Kidney glomerular epithelial cell (primary cell): ENCODE measurements around the gene FAM72B.
A peak's percentile ranks its signal among the peaks of the same experiment; 100 is the strongest.
"Not testable (repeated sequence)": the region's sequence is repeated elsewhere in the genome, so short reads cannot be mapped to it uniquely, and the experiment has no call there.

Experiments
- DNase-seq: peaks from one replicate; lab custom pipeline; 2025; lab: John Stamatoyannopoulos, UW

The FAM72B gene

DNA sequence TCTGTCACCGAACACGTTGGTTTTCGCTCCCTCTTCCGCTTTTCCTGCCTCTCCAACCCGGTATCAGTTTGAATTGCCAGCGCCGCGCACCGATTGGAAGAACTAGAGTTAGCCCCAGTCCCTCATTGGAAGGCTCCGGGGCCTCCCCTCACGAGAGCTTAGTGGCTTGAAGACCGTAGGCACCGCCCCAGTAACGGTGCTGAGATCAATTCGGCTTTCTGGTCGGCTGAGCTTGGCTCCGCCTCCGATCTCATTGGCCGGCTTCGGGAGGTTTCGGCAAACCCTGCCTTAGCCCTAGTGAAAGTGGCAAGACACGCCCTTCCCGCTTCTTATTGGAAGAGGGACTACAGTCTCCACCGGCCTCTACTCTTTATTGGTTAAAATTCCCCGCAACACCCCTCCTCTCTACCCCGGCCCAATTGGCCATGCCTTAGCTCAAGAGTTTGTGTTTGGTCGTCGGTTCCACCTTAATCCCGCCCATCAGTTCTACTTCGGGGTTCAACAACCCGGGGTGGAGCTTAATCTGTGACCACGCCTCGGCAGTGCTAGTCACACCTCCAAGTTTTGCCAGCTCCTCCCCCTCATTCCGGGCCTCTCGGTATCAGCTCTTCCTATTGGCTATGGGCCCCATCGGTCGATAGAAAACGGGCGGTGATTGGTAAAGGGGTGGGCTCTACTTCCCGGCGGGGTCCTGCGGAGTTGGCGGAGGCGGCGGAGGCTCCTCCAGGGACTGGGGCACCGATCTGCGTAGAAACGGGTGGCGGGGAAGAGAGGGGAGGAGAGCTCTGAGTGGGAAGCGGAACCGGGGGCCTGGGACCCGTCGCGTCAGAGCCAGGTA, at the start of gene FAM72B, which contains the start of gene SRGAP2C:
TSS of gene FAM72B (minus strand) at position 51 of the 838 bp plus-strand sequence. CDS start 851 bp downstream, outside the sequence.
TSS of gene SRGAP2C (plus strand) at position 686 of the 838 bp plus-strand sequence. CDS start 2,472 bp downstream, outside the sequence.
- DNase-seq, result peak; percentile 98

GRCh38 chr1:121232445-121233125, 48.4 kb upstream of the FAM72B start:
- DNase-seq, result not testable (repeated sequence)

- DNase-seq, result not testable (repeated sequence)
Observed at GRCh38 chr1:121230636-121231035, 46.5 kb upstream of the FAM72B start.

DNA sequence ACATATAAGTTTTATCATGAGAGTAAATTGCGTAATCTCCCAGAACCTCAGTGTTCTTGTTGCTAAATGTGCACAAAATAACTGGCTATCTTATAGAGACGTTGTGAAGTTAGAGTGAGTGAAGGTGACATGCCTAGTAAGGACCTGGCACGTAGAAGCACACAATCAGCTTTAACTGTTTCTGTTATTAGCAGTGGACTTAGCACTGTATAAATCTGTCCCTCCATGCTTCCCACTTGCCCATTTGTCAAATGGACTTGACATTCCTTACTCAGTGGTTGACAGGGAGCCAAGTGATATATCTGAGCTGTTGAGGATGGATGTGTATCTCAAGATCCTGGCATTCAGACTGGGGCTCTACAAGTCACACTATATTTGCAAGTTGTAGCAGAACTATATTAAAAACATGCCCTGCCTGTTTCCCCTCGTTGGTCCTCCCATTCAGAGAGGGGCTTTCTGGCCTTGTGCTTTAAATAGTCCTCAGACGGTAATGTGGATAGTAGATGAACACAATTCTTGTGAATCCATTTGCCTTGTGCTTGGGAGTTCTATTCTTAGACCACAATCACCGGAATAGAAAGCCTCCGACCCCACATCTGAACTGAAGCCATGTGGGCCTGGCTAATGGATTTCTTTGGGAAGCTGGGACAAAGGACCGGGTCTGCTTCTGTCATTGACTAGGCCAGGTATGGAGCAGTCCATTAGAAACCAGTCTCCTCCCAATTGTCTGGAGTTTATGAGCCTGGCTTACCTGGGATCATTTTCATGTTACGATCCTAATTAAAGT, 43.6 kb upstream of the FAM72B start:
- not testable (repeated sequence) for DNase-seq

GRCh38 chr1:121226925-121227324, 42.8 kb upstream of the FAM72B start:
- DNase-seq, result not testable (repeated sequence)

DNA sequence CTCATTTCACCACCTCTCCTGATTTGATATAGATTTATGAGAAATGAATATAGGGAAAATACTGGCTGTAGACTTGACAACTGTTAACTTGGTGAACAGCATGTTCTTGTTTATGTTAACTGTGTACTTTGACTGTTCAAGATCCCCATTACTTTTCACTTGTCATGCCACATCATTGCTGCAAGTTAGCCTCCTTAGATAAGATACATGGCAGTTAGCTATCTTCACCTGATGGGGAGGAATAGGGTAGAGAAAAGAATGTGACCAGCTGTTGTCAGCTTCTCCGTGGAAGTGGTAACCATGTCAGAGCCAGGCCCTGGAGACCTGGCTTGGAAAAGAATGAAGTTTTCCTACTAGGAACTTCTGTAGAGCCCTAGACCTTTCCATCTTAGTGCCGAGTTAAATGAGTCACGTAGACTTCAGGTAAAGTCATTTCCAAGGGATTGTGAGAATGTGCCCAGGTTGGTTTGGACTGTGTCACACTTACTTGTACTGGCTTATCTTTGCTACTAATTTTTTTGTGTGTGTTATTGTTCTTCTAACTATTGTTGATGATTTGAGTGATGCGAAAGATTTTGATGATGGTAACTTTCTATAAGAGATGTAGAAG, 42.3 kb upstream of the FAM72B start:
- DNase-seq, result not testable (repeated sequence)

- not testable (repeated sequence) for DNase-seq
Observed at GRCh38 chr1:121224714-121225113, 40.6 kb upstream of the FAM72B start.

DNA sequence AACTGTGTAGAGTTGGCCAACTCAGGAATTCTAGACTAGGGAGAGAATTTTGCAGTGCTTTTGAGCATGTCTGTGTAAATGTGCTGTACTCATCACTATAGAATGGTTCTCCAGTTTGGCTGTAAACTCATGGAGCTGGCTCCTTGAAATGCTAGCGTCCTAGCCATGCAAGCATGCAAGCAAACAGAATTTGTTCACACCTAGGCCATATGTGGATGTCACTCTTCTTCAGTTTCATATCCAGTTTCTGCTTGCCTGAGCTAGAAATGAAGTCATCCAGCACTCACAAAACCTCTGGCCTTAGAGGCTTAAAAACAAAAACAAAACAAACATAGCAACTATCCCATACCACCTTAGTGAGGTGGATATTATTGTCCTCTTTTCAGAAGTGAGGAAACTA, 37.6 kb upstream of the FAM72B start:
- not testable (repeated sequence) for DNase-seq

DNA sequence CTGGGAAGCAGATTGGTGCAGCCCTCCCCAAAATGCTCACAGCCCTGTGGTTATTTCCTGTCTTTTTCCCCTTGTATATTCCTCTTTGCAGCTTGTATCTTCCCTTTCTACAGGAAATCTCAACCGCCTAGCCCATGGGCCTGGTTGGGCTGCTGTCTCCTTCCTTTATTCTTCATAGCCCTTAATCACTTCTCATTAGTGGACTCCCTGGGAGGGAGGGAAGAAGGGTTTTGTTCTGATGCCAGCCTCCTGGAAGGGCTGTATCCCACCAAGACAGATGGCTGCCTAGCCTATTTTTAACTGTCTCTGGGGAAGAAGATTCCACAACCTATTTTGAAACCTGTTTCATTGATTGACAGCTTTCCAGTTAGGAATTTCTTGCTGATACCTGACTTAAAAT, 32.5 kb upstream of the FAM72B start:
- not testable (repeated sequence) for DNase-seq

- not testable (repeated sequence) for DNase-seq
Observed at GRCh38 chr1:121215699-121216417, 31.7 kb upstream of the FAM72B start.

DNA sequence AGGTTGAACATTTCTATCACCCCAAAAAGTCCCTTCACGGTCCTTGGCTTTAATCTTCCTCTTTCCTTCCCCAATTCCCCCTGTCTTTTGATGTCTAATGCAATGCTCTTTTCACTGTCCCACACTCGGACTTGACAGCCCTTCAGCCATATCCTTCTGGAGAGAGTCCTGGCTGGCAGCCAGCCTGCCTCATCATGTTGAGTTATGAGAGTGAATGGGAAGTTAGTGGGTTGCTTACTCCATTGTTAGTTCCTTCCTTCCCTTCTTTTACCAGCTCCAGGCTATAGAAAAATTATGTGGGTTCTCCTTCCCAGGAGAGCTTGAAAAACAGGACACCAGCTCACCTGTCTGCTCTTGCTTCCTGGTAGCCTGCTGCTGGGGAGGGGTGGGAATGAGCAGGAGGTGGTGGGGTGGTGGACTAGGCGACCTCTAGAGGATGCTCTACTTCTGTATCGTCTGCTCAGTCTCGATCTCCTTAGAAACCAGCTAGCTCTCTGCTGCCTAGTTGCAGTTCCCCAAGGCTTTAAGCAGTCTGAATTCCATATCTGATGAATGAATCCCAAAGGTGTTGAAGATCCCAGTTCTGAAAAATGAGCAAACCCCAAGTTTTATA, 30.5 kb upstream of the FAM72B start:
- DNase-seq, result not testable (repeated sequence)

DNA sequence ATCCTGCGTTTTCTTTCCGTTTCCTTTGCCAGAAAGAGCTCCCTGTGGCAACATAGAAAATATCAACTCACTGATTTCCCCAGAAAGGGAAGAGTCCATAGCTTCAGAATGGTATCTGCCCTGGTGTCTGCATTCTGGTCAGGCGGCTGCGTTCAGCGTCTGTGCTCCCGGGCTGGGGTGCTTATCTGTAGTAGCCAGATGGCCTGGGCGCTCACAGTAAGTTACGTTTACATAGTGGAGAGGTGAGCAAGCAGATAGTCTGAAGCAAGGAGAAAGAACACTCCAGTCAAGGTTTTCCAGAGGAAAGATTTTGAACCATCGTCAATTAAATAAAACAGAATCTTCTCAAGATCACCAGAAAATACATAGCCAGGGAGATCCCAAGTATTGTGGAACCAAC, 29.4 kb upstream of the FAM72B start:
- not testable (repeated sequence) for DNase-seq

- not testable (repeated sequence) for DNase-seq
Observed at GRCh38 chr1:121210778-121211177, 26.6 kb upstream of the FAM72B start.

DNA sequence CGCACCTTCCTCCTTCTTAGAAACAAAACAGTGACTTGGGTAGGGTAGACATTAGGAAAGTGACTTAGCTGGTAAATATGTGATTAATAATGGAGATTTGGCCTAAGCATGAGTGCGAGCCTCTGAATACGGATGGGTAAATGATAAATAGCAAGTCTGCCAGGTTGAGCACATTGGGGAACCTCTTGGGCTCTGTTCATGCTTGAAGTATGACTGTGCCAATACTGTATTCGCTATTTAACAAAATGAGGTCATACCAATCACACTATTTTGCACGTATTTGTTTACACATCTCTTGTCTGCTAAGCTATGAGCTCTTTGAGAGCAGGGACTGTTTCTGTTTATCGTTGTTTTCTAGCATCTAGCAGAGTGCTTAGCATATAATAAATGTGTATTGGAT, 24.2 kb upstream of the FAM72B start:
- DNase-seq, result not testable (repeated sequence)

- DNase-seq, result not testable (repeated sequence)
Observed at GRCh38 chr1:121207328-121207727, 23.2 kb upstream of the FAM72B start.

- DNase-seq, result not testable (repeated sequence)
Observed at GRCh38 chr1:121205786-121206711, 21.9 kb upstream of the FAM72B start.

- not testable (repeated sequence) for DNase-seq
Observed at GRCh38 chr1:121202986-121203385, 18.8 kb upstream of the FAM72B start.

- not testable (repeated sequence) for DNase-seq
Observed at GRCh38 chr1:121200985-121201981, 17.1 kb upstream of the FAM72B start.
